Measurements from ENCODE around the gene UVRAG.

Gene UVRAG

GRCh38 chr11:75888416-75888815 lies 73.4 kb downstream of the UVRAG start:
- Histone ChIP-seq H3K4me1 (ENCODE audit: low read length) (no peaks in the 10 kb centered on the region), H3K4me3 (ENCODE audit: low read length) (no peak overlapping the region), H3K36me3 (replicated peaks; ENCODE audit: insufficient read depth, low read length) (no peaks in the 10 kb centered on the region), H3K27me3 (replicated peaks; ENCODE audit: insufficient read depth, low read length) (no peaks in the 10 kb centered on the region), H3K4me2 (ENCODE audit: low read depth, low read length) (no peak overlapping the region), H3K27ac (ENCODE audit: low read length) (no peak overlapping the region), H3K9ac (ENCODE audit: low read length) (no peak overlapping the region), H3K9me3 (replicated peaks; ENCODE audit: insufficient read depth, low read length) (no peaks in the 10 kb centered on the region), H3F3A (ENCODE audit: insufficient read depth, low read length) (no peaks in the 10 kb centered on the region), H3K79me2 (ENCODE audit: low read length) (no peaks in the 10 kb centered on the region), H4K20me1 (ENCODE audit: insufficient read depth, low read length) (no peaks in the 10 kb centered on the region), H3K9me2 (replicated peaks; ENCODE audit: insufficient read depth, low read length) (no peaks in the 10 kb centered on the region), H2AFZ (ENCODE audit: low read length) (no peak overlapping the region)
- no peak for TF ChIP-seq EZH2 (optimal IDR thresholded peaks at IDR 0.05; ENCODE audit: low read depth, low read length)
- TF ChIP-seq, protein P1, sequence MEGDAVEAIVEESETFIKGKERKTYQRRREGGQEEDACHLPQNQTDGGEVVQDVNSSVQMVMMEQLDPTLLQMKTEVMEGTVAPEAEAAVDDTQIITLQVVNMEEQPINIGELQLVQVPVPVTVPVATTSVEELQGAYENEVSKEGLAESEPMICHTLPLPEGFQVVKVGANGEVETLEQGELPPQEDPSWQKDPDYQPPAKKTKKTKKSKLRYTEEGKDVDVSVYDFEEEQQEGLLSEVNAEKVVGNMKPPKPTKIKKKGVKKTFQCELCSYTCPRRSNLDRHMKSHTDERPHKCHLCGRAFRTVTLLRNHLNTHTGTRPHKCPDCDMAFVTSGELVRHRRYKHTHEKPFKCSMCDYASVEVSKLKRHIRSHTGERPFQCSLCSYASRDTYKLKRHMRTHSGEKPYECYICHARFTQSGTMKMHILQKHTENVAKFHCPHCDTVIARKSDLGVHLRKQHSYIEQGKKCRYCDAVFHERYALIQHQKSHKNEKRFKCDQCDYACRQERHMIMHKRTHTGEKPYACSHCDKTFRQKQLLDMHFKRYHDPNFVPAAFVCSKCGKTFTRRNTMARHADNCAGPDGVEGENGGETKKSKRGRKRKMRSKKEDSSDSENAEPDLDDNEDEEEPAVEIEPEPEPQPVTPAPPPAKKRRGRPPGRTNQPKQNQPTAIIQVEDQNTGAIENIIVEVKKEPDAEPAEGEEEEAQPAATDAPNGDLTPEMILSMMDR (IDR thresholded peaks at IDR 0.05; ENCODE audit: low read length): no peak
- no peak for TF ChIP-seq EZH2phosphoT487 (IDR thresholded peaks at IDR 0.05; ENCODE audit: low read length)
- no peak for DNase-seq

DNA sequence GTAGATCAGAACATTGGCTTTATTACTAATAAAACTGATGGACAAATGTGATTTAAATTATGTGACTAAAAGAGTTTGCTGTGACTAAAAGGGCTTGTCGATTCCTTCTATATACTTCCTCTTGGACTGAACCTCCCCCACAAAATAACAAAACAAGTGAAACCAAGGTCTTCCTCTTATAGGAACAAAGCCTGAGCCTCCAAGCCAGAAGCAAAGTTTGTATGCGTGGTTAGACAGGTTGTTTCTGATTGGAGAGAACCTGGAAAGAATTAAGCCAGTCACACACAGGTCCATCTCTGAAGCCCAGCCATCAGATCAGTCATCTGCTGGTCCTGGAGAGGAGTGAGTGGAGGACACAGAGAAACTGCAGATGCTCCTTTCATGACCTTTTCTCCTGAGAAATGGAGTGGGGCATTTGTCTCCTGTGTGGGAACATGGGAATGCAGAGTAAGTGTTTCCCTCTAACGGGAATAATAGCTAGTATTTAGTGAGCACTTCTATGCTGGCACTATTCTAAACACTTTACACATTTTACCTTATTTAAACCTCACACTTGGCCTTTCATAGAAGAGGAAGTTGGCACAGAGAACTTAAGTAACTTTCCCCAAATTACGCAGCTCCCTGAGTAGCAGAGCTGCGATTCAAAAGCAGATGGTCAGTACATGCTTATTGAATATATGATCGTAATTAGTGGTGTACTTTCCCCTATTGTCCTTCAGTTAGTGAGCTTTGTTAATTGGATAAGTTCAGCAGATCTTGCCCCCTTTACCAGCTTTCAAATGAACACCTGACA lies 77.1 kb downstream of the UVRAG start:
- no peaks in the 10 kb centered on the region for H3K36me3 ChIP-seq (replicated peaks; ENCODE audit: insufficient read depth, low read length)
- no peak overlapping the region for H3K27ac ChIP-seq (ENCODE audit: low read length)
- no peak for TF ChIP-seq EZH2 (optimal IDR thresholded peaks at IDR 0.05; ENCODE audit: low read depth, low read length)
- TF ChIP-seq EZH2phosphoT487 (IDR thresholded peaks at IDR 0.05; ENCODE audit: low read length): no peak
- TF ChIP-seq, protein P1 (IDR thresholded peaks at IDR 0.05; ENCODE audit: low read length): no peak
- H3K9me2 ChIP-seq (replicated peaks; ENCODE audit: insufficient read depth, low read length): no peaks in the 10 kb centered on the region
- no peaks in the 10 kb centered on the region for H3K4me1 ChIP-seq (ENCODE audit: low read length)
- DNase-seq: no peak
- H3K4me3 ChIP-seq (ENCODE audit: low read length): no peak overlapping the region
- H3K9me3 ChIP-seq (replicated peaks; ENCODE audit: insufficient read depth, low read length): no peaks in the 10 kb centered on the region
- no peaks in the 10 kb centered on the region for H3K27me3 ChIP-seq (replicated peaks; ENCODE audit: insufficient read depth, low read length)
- H3K79me2 ChIP-seq (ENCODE audit: low read length): no peaks in the 10 kb centered on the region
- H3K9ac ChIP-seq (ENCODE audit: low read length): no peak overlapping the region
- no peak overlapping the region for H3K4me2 ChIP-seq (ENCODE audit: low read depth, low read length)
- no peaks in the 10 kb centered on the region for H3F3A ChIP-seq (ENCODE audit: insufficient read depth, low read length)
- no peak overlapping the region for H2AFZ ChIP-seq (ENCODE audit: low read length)
- no peaks in the 10 kb centered on the region for H4K20me1 ChIP-seq (ENCODE audit: insufficient read depth, low read length)

DNA sequence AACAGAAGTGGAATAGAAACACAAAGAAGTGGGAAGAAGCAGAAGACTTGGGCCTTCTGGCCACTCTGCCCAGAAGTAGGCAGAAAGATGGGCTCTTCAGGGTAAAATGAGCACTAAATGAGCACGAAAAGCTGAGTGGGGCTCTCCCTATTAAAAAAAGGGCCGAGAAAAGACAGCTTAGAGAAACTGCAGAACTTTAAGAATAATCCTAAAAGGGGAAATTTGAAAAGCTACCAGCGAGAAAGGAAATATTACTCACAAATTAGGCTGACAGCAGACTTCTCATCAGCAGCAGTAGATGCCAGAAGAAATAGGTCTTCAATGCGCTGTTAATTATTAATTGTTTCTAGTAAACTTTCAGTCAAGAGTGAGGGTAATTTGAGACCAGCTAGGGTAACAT lies 78.2 kb downstream of the UVRAG start:
- H4K20me1 ChIP-seq (ENCODE audit: insufficient read depth, low read length): no peaks in the 10 kb centered on the region
- no peaks in the 10 kb centered on the region for H3K27me3 ChIP-seq (replicated peaks; ENCODE audit: insufficient read depth, low read length)
- no peaks in the 10 kb centered on the region for H3K4me1 ChIP-seq (ENCODE audit: low read length)
- H3K9me2 ChIP-seq (replicated peaks; ENCODE audit: insufficient read depth, low read length): no peaks in the 10 kb centered on the region
- DNase-seq: no peak
- H3K27ac ChIP-seq (ENCODE audit: low read length): no peak overlapping the region
- H2AFZ ChIP-seq (ENCODE audit: low read length): no peak overlapping the region
- H3K4me3 ChIP-seq (ENCODE audit: low read length): no peak overlapping the region
- H3K9me3 ChIP-seq (replicated peaks; ENCODE audit: insufficient read depth, low read length): no peaks in the 10 kb centered on the region
- no peaks in the 10 kb centered on the region for H3F3A ChIP-seq (ENCODE audit: insufficient read depth, low read length)
- TF ChIP-seq EZH2phosphoT487 (IDR thresholded peaks at IDR 0.05; ENCODE audit: low read length): no peak
- no peak for TF ChIP-seq EZH2 (optimal IDR thresholded peaks at IDR 0.05; ENCODE audit: low read depth, low read length)
- TF ChIP-seq, protein P1 (IDR thresholded peaks at IDR 0.05; ENCODE audit: low read length): no peak
- H3K79me2 ChIP-seq (ENCODE audit: low read length): no peaks in the 10 kb centered on the region
- H3K36me3 ChIP-seq (replicated peaks; ENCODE audit: insufficient read depth, low read length): no peaks in the 10 kb centered on the region
- no peak overlapping the region for H3K4me2 ChIP-seq (ENCODE audit: low read depth, low read length)
- no peak overlapping the region for H3K9ac ChIP-seq (ENCODE audit: low read length)
